GM19397 (cell line): ENCODE results near the gene CDK19.

ENCODE experiments used
- ATAC-seq: cut with Tn5 transposase; IDR thresholded peaks from one replicate; pipeline ENCODE4 v1.9.1; 2021; ENCODE audit warnings: mild to moderate bottlenecking, moderate library complexity; ENCODE audit not compliant: unreplicated experiment

The CDK19 gene

DNA sequence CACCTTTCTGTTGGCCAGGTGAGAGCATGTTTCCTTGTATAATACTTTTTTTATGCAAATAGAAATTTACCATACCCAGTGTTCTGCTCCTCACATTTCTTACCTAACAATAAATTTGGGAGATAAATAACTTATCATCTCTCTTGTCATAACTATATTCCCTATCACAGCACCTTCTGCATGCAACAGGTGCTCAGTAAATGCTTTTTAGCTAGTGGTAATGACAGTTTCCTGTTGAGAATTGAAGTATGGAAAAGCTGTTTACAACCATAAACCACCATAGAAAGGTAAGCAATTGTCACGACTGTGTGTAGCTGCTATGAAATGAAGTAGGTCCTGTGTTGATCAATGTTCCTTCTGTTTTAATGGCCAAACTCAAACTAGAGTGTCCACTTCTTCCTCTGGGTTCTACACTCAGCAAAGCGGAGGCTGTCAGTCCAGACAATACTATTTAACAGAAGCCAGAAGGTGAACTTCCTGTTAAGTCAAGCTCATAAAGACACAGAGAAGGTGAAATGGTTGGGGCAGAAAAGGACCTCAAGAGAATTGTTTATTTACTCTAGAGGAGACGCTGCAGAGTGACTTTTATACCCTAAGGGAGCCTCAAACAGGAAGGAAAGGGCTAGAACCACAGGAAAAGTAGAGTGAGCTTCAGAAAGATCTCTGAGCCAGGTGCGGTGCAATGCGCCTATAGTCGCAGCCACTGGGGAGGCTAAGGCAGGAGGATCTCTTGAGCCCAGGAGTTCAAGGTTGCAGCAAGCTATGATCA, 254.8 kb downstream of the CDK19 start:
- peak; percentile 50 for ATAC-seq
